Forelimb muscle (tissue), 1 donor: Measurements from ENCODE around the gene ANKRD11. TPM values are rescaled to one million over a fixed set of nuclear protein-coding genes. Genes with fewer than 3 reads are reported as not detected.
"Not testable (repeated sequence)": the region's sequence is repeated elsewhere in the genome, so short reads cannot be mapped to it uniquely, and the experiment has no call there.

ENCODE experiments used
- DNase-seq: peaks from one replicate; pipeline ENCODE4 v3.0.0-alpha.2; 2013; ENCODE audit warnings: low read depth
- polyA plus RNA-seq: library from polyadenylated mRNA; unstranded; fragments of 120-200 nt; gene quantifications from one replicate; pipeline ENCODE4 v1.2.1, GENCODE V29; 2013; ENCODE audit not compliant: insufficient read length

Gene ANKRD11
- polyA plus RNA-seq, 1 donor: 55.7 TPM

- no peak for DNase-seq
Observed at GRCh38 chr16:89300976-89301360, 189.4 kb downstream of the ANKRD11 start.

GRCh38 chr16:89300311-89300975, 189.9 kb downstream of the ANKRD11 start:
- no peak for DNase-seq

GRCh38 chr16:89299357-89300111, 190.8 kb downstream of the ANKRD11 start:
- DNase-seq: not testable (repeated sequence)

GRCh38 chr16:89298623-89299225, 191.6 kb downstream of the ANKRD11 start:
- no peak for DNase-seq

- DNase-seq: no peak
Observed at GRCh38 chr16:89297910-89298545, 192.3 kb downstream of the ANKRD11 start.

GRCh38 chr16:89297156-89297874, 193.0 kb downstream of the ANKRD11 start:
- DNase-seq: peak; percentile 20

GRCh38 chr16:89295915-89296314, 194.4 kb downstream of the ANKRD11 start:
- DNase-seq: no peak

GRCh38 chr16:89295071-89295900, 195.1 kb downstream of the ANKRD11 start:
- no peak for DNase-seq

- no peak for DNase-seq
Observed at GRCh38 chr16:89294486-89294885, 195.9 kb downstream of the ANKRD11 start.

GRCh38 chr16:89293276-89294143, 196.9 kb downstream of the ANKRD11 start:
- DNase-seq: no peak

- no peak for DNase-seq
Observed at GRCh38 chr16:89292443-89293078, 197.8 kb downstream of the ANKRD11 start.

- DNase-seq: no peak
Observed at GRCh38 chr16:89291776-89292175, 198.6 kb downstream of the ANKRD11 start.

- no peak for DNase-seq
Observed at GRCh38 chr16:89291363-89291762, 199.0 kb downstream of the ANKRD11 start.

- DNase-seq: no peak
Observed at GRCh38 chr16:89290887-89291286, 199.5 kb downstream of the ANKRD11 start.

- no peak for DNase-seq
Observed at GRCh38 chr16:89290472-89290871, 199.9 kb downstream of the ANKRD11 start.

- DNase-seq: no peak
Observed at GRCh38 chr16:89289428-89290395, 200.6 kb downstream of the ANKRD11 start.

GRCh38 chr16:89288966-89289365, 201.4 kb downstream of the ANKRD11 start:
- DNase-seq: no peak

- DNase-seq: no peak
Observed at GRCh38 chr16:89288577-89288844, 201.8 kb downstream of the ANKRD11 start.
